H1 (cell line): ENCODE results near the gene MEF2A. TPM values are rescaled to one million over a fixed set of nuclear protein-coding genes. Genes with fewer than 3 reads are reported as not detected.

Source experiments
- PHF8 ChIP-seq: fragments of 200-600 bp; sonication (generic); conservative IDR thresholded peaks from 2 replicates; pipeline ENCODE4 v1.7.1; 2012; ENCODE audit warnings: low read depth, mild to moderate bottlenecking, inconsistent platforms, low read length, moderate library complexity
- POLR2A ChIP-seq, 2 experiments: IDR thresholded peaks; 1 replicate in 1 of 2; 2 replicates in 1 of 2; pipeline ENCODE4 v1.6.1; 2011; ENCODE audit warnings: low read depth in 2 of 2, low read length in 2 of 2, mild to moderate bottlenecking in 2 of 2; ENCODE audit errors: control extremely low read depth in 1 of 2
- RXRA ChIP-seq: IDR thresholded peaks from 2 replicates; pipeline ENCODE4 v1.6.1; 2011; ENCODE audit warnings: low read depth, mild to moderate bottlenecking, low read length, moderate library complexity; ENCODE audit not compliant: insufficient read depth
- SIRT6 ChIP-seq: IDR thresholded peaks from one replicate; pipeline ENCODE4 v1.7.1; 2012; ENCODE audit warnings: low read length, inconsistent platforms
- SUZ12 ChIP-seq: fragments of 200-600 bp; sonication (generic); IDR thresholded peaks from 2 replicates; pipeline ENCODE4 v1.6.1; 2012; ENCODE audit warnings: mild to moderate bottlenecking, inconsistent platforms, low read length, moderate library complexity, mixed read lengths
- polyA plus RNA-seq, 7 experiments: library from polyadenylated mRNA; depleted of rRNA in 3 of 7; stranded (reverse) in 5 of 7; unstranded in 2 of 7; fragments of >200 nt in 5 of 7; fragments of 200-250 nt in 2 of 7; gene quantifications; 1 replicate in 5 of 7; 2 replicates in 1 of 7; 4 replicates in 1 of 7; pipeline versions ENCODE4 v1.2.1 to v1.2.3, GENCODE V29; 2011 to 2013; ENCODE audit warnings: missing spikeins in 2 of 7, mixed read lengths in 2 of 7
- total RNA-seq: library from RNA; stranded (reverse); fragmentation: NEBNext Ultra II Directional; extraction: Animal tissue kit (Norgen Biotek cat#: 25700); gene quantifications from 2 replicates; pipeline ENCODE4 v1.2.1, GENCODE V29; 2021

MEF2A gene
- total and polyA plus RNA-seq, 2 of the 8 experiments (the other 6 are each of a cell fraction or from before 2014, with no cell fraction given), result 15.6 to 22.5 TPM

GRCh38 chr15:99719096-99719541 lies 153.3 kb downstream of the MEF2A start (continued):
- TF ChIP-seq SIRT6 (no peak), POLR2A (IDR thresholded peaks at IDR 0.05; ENCODE audit: control extremely low read depth in 1 of 2, low read depth in 2 of 2, low read length in 2 of 2) (no peak), PHF8 (no peak), RXRA (no peak), SUZ12 (no peak)
